ENCODE results near the gene ZFP36L2. TPM values are rescaled to one million over a fixed set of nuclear protein-coding genes. Genes with fewer than 3 reads are reported as not detected.

Gene ZFP36L2
- 100 to 1,000 TPM; 172 to 197 TPM for total RNA-seq

GRCh38 chr2:43226558-43226954 lies at the start of gene ZFP36L2:
Gene ZFP36L2 (minus strand): TSS chr2:43226606. CDS start chr2:43226315, 291 bp downstream.
- peak; percentile 57 for ATAC-seq (ENCODE audit: insufficient number of reproducible peaks, low FRiP score, low read depth)
- Histone ChIP-seq H3K4me3 (peak within 1 kb of the TSS; percentile 88), H3K36me3 (peaks cover 33% of the 10 kb centered on the region), H3K9me3 (no peaks in the 10 kb centered on the region), H3K27me3 (replicated peaks; ENCODE audit: insufficient read depth) (no peaks in the 10 kb centered on the region), H3K4me1 (ENCODE audit: control insufficient read depth in 1 of 2, low read depth in 2 of 2) (peaks cover 21 to 27% of the 10 kb centered on the region in 2 donors), H3K27ac (peak within 1 kb of the TSS; percentile 98 to 99)
- peak; percentile 24 for TF ChIP-seq CTCF (IDR thresholded peaks at IDR 0.05)
- peak; percentile 78 for DNase-seq (ENCODE audit: low spot score)

GRCh38 chr2:43274721-43275120 lies 48.3 kb upstream of the ZFP36L2 start:
- no peak for TF ChIP-seq CTCF (IDR thresholded peaks at IDR 0.05)
- no peak overlapping the region for H3K4me3 ChIP-seq
- DNase-seq (ENCODE audit: low spot score) (no peak), ATAC-seq (ENCODE audit: insufficient number of reproducible peaks, low FRiP score, low read depth) (no peak)
- no peaks in the 10 kb centered on the region for H3K27me3 ChIP-seq (replicated peaks; ENCODE audit: insufficient read depth)
- peaks cover 28 to 72% of the 10 kb centered on the region in 2 donors for H3K4me1 ChIP-seq (ENCODE audit: control insufficient read depth in 1 of 2, low read depth in 2 of 2)
- no peaks in the 10 kb centered on the region for H3K9me3 ChIP-seq
- H3K36me3 ChIP-seq = no peaks in the 10 kb centered on the region
- peak overlapping the region; percentile 57 to 85 for H3K27ac ChIP-seq

- Histone ChIP-seq H3K4me1 (ENCODE audit: control insufficient read depth in 1 of 2, low read depth in 2 of 2) (peaks cover 35 to 79% of the 10 kb centered on the region in 2 donors), H3K4me3 (no peak overlapping the region), H3K36me3 (no peaks in the 10 kb centered on the region), H3K9me3 (no peaks in the 10 kb centered on the region), H3K27ac (peak overlapping the region; percentile 57 to 85), H3K27me3 (replicated peaks; ENCODE audit: insufficient read depth) (no peaks in the 10 kb centered on the region)
- no peak for DNase-seq (ENCODE audit: low spot score)
- ATAC-seq (ENCODE audit: insufficient number of reproducible peaks, low FRiP score, low read depth) = no peak
- TF ChIP-seq CTCF (IDR thresholded peaks at IDR 0.05) = no peak
These were observed 47.6 kb upstream of the ZFP36L2 start for GRCh38 chr2:43274055-43274454.

- peak overlapping the region; percentile 57 to 85 for H3K27ac ChIP-seq
These were observed 47.1 kb upstream of the ZFP36L2 start for GRCh38 chr2:43273529-43273928.

GRCh38 chr2:43270930-43271615 lies 44.7 kb upstream of the ZFP36L2 start:
- H3K4me1 ChIP-seq (ENCODE audit: control insufficient read depth in 1 of 2, low read depth in 2 of 2) = peaks cover 40 to 81% of the 10 kb centered on the region in 2 donors
- DNase-seq (ENCODE audit: low spot score) = no peak
- TF ChIP-seq CTCF (IDR thresholded peaks at IDR 0.05) = no peak
- no peaks in the 10 kb centered on the region for H3K9me3 ChIP-seq
- H3K36me3 ChIP-seq = no peaks in the 10 kb centered on the region
- H3K27ac ChIP-seq = no peak overlapping the region
- ATAC-seq (ENCODE audit: insufficient number of reproducible peaks, low FRiP score, low read depth) = no peak
- no peak overlapping the region for H3K4me3 ChIP-seq
- H3K27me3 ChIP-seq (replicated peaks; ENCODE audit: insufficient read depth) = no peaks in the 10 kb centered on the region

More at GRCh38 chr2:43273529-43273928, 47.1 kb upstream of the ZFP36L2 start:
- Histone ChIP-seq H3K4me3 (no peak overlapping the region), H3K9me3 (no peaks in the 10 kb centered on the region), H3K36me3 (no peaks in the 10 kb centered on the region), H3K4me1 (ENCODE audit: control insufficient read depth in 1 of 2, low read depth in 2 of 2) (peaks cover 40 to 79% of the 10 kb centered on the region in 2 donors), H3K27me3 (replicated peaks; ENCODE audit: insufficient read depth) (no peaks in the 10 kb centered on the region)
- DNase-seq (ENCODE audit: low spot score) (peak; percentile 45), ATAC-seq (ENCODE audit: insufficient number of reproducible peaks, low FRiP score, low read depth) (no peak)
- no peak for TF ChIP-seq CTCF (IDR thresholded peaks at IDR 0.05)

All from thoracic aorta (tissue), 2 donors.